ENCODE measurements around the gene ATP6V1F. TPM values are rescaled to one million over a fixed set of nuclear protein-coding genes. Genes with fewer than 3 reads are reported as not detected.

Gene ATP6V1F
- total RNA-seq, 4 donors from 2014 or later: 31.2 to 137 (median 61.3) TPM

- Histone ChIP-seq H3K4me1 (no peaks in the 10 kb centered on the region), H3K9me3 (no peaks in the 10 kb centered on the region), H3K36me3 (no peaks in the 10 kb centered on the region), H3K27ac (no peak overlapping the region), H3K4me3 (no peak overlapping the region), H3K27me3 (peaks cover 0 to 4% of the 10 kb centered on the region in 2 donors)
- TF ChIP-seq POLR2A (IDR thresholded peaks at IDR 0.05) (no peak), CTCF (IDR thresholded peaks at IDR 0.05) (no peak)
- intact Hi-C loops (cut with DNase I; ENCODE audit: low total_unique reads): no loop called here
- DNase-seq: no peak
These were observed 30.8 kb downstream of the ATP6V1F start for GRCh38 chr7:128893251-128894100.

- Histone ChIP-seq H3K4me3 (no peak overlapping the region), H3K27me3 (peaks cover 0 to 4% of the 10 kb centered on the region in 2 donors), H3K9me3 (no peaks in the 10 kb centered on the region), H3K4me1 (no peaks in the 10 kb centered on the region), H3K36me3 (no peaks in the 10 kb centered on the region), H3K27ac (no peak overlapping the region)
- TF ChIP-seq CTCF (IDR thresholded peaks at IDR 0.05) (no peak), POLR2A (IDR thresholded peaks at IDR 0.05) (no peak)
- DNase-seq: no peak
- intact Hi-C loops (cut with DNase I; ENCODE audit: low total_unique reads): no loop called here
These were observed 31.4 kb downstream of the ATP6V1F start for GRCh38 chr7:128894101-128894440.

GRCh38 chr7:128895320-128895719 lies 32.7 kb downstream of the ATP6V1F start:
- Histone ChIP-seq H3K9me3 (no peaks in the 10 kb centered on the region), H3K27ac (no peak overlapping the region), H3K36me3 (no peaks in the 10 kb centered on the region), H3K4me1 (no peaks in the 10 kb centered on the region), H3K27me3 (peaks cover 0 to 4% of the 10 kb centered on the region in 2 donors), H3K4me3 (no peak overlapping the region)
- intact Hi-C loops (cut with DNase I; ENCODE audit: low total_unique reads): no loop called here
- no peak for TF ChIP-seq POLR2A (IDR thresholded peaks at IDR 0.05)
- TF ChIP-seq CTCF (IDR thresholded peaks at IDR 0.05): no peak
- no peak for DNase-seq

- Histone ChIP-seq H3K27me3 (no peaks in the 10 kb centered on the region), H3K9me3 (no peaks in the 10 kb centered on the region), H3K4me1 (no peaks in the 10 kb centered on the region), H3K4me3 (no peak overlapping the region), H3K36me3 (no peaks in the 10 kb centered on the region), H3K27ac (no peak overlapping the region)
- DNase-seq: no peak
- TF ChIP-seq POLR2A (IDR thresholded peaks at IDR 0.05) (no peak), CTCF (IDR thresholded peaks at IDR 0.05) (no peak)
- intact Hi-C loops (cut with DNase I; ENCODE audit: low total_unique reads): no loop called here
These were observed 36.7 kb downstream of the ATP6V1F start for GRCh38 chr7:128899392-128899791.

- intact Hi-C loops (cut with DNase I; ENCODE audit: low total_unique reads): no loop called here
- no peaks in the 10 kb centered on the region for H3K36me3 ChIP-seq
- no peak overlapping the region for H3K27ac ChIP-seq
- DNase-seq: no peak
- no peak overlapping the region for H3K4me3 ChIP-seq
- TF ChIP-seq CTCF (IDR thresholded peaks at IDR 0.05): no peak
- no peak for TF ChIP-seq POLR2A (IDR thresholded peaks at IDR 0.05)
- H3K4me1 ChIP-seq: no peaks in the 10 kb centered on the region
- no peaks in the 10 kb centered on the region for H3K27me3 ChIP-seq
- no peaks in the 10 kb centered on the region for H3K9me3 ChIP-seq
These were observed 37.6 kb downstream of the ATP6V1F start for GRCh38 chr7:128900237-128900636.
